D721Med (cell line): ENCODE results near the gene KLB.

Experiments
- DNase-seq: peaks from one replicate; pipeline ENCODE4 v3.0.0; 2011; ENCODE audit warnings: low spot score; ENCODE audit not compliant: insufficient read length
- FAIRE-seq: peaks from 2 replicates; lab custom pipeline; 2011; peaks lifted over from hg19 to GRCh38; lab: Jason Lieb, UNC
- TF ChIP-seq, protein P1 (sequence below): IDR thresholded peaks from 2 replicates; pipeline ENCODE4 v1.5.1; 2012; ENCODE audit warnings: mild to moderate bottlenecking, control low read depth; ENCODE audit not compliant: insufficient read depth; ENCODE audit errors: missing control alignments

Gene KLB

DNA sequence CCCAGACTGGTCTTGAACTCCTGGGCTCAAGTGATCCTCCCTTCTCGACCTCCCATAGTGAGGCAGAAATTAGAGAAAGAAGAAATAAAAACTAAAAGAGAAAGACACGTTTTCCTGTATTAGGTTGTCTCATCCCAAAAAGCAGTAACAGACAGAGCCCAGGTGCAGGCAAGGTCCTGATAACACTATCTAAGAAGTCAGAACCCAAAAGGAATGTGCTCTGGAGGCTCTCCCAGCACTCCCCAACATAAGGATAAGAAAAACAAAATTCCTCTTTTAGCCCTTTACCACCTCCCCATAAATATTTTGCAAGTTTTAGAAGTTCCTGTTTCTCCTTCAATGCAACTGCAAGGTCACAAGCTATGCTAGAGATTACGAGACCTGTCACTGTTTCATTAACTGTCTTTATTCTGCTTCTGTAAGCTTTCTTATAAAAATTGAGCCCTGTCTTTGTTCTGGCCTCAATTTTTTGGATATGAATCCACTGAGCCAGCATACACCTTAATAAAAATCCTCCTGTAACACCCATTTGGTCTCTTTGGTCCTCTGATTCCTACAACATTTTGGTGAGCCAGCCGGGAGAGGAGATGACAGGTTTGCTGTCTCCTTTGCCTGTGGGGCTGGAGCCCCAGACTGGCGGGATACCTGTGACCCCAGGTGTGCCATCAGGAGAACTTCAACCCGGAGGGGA is 78.0 kb downstream of the KLB start:
- FAIRE-seq: no peak
- TF ChIP-seq, protein P1, sequence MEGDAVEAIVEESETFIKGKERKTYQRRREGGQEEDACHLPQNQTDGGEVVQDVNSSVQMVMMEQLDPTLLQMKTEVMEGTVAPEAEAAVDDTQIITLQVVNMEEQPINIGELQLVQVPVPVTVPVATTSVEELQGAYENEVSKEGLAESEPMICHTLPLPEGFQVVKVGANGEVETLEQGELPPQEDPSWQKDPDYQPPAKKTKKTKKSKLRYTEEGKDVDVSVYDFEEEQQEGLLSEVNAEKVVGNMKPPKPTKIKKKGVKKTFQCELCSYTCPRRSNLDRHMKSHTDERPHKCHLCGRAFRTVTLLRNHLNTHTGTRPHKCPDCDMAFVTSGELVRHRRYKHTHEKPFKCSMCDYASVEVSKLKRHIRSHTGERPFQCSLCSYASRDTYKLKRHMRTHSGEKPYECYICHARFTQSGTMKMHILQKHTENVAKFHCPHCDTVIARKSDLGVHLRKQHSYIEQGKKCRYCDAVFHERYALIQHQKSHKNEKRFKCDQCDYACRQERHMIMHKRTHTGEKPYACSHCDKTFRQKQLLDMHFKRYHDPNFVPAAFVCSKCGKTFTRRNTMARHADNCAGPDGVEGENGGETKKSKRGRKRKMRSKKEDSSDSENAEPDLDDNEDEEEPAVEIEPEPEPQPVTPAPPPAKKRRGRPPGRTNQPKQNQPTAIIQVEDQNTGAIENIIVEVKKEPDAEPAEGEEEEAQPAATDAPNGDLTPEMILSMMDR: no peak
- no peak for DNase-seq

DNA sequence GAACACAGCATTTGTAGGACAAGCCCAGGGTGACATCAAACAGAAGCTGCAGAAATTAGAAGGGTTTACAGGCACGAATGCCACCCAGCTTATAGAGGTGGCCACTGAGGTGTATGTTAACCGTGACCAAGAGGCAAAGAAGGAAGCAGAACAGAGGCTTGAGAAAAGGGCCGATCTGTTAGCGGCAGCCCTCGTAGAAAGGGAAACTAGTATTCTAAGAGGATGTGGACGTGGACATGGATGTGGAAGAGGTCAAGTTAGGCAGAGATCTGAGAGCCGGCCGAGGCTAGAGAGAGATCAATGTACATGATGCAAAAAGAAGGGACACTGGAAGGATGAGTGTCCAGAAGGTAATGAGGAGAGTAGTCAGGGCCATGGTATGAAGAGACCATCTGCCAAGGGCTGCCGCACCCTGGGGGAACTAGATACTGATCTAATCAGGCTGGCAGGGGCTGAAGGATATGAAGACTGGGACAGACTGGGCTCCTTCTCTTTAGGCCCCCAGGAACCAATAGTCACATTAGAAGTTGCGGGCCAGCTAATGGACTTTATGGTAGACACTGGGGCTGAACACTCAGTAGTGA is 79.6 kb downstream of the KLB start:
- TF ChIP-seq, protein P1: no peak
- FAIRE-seq (no peak), DNase-seq (no peak)

- TF ChIP-seq, protein P1: no peak
- DNase-seq (no peak), FAIRE-seq (no peak)
These were observed 83.6 kb downstream of the KLB start for GRCh38 chr4:39490322-39490721.

DNA sequence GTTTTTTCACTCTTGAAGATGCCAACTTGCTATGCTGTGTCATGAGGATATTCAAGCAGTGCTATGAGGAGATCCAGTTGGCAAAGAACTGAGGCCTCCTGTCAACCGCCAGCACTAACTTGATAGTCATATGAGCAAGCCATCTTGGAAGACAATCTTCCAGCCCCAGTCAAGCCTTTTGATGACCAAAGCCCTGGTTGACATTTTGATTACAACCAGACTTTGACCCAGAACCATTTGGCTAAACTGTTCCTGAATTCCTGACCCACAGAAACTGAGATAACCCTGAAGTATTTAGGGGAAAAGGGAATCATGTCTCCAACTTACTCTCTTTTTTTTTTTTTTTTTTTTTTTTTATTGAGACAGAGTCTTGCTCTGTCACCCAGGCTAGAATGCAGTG is 87.6 kb downstream of the KLB start:
- TF ChIP-seq, protein P1: no peak
- DNase-seq (no peak), FAIRE-seq (no peak)

DNA sequence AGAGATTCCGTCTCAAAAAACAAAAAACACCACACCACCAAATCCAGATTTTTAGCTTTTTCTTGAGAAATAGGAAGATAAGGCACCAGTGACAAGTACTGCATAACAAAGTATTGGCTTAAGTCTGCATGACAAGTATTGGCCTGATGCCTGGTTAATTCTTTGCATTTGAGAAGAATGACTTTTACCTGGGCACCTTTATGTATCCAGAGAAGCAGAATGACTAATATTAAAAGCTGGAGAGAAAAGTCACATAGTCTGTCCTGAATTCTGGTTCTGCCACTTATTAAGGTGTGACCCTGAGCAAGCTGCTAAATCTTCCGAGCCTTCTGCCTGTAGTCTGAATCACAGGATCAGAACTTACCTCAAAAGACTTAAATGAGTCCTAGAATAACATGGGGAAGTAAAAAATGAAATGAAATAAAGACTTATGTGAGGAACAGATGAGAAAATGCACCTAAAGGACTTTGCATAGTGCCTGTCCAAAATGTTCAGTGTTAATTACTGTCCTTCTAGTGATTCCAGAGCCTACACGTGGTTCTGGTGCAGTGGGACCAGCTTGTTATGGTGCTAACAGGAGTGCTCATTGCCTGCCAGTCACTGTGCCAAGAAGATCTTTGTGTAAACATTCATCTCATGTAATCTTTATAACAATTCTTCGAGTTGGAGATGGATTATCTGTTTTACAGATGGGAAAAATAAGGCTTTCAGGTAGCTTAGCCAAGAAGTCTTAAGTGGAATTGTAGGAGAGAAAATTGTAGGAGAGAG is 88.9 kb downstream of the KLB start:
- FAIRE-seq (no peak), DNase-seq (no peak)
- TF ChIP-seq, protein P1: no peak

DNA sequence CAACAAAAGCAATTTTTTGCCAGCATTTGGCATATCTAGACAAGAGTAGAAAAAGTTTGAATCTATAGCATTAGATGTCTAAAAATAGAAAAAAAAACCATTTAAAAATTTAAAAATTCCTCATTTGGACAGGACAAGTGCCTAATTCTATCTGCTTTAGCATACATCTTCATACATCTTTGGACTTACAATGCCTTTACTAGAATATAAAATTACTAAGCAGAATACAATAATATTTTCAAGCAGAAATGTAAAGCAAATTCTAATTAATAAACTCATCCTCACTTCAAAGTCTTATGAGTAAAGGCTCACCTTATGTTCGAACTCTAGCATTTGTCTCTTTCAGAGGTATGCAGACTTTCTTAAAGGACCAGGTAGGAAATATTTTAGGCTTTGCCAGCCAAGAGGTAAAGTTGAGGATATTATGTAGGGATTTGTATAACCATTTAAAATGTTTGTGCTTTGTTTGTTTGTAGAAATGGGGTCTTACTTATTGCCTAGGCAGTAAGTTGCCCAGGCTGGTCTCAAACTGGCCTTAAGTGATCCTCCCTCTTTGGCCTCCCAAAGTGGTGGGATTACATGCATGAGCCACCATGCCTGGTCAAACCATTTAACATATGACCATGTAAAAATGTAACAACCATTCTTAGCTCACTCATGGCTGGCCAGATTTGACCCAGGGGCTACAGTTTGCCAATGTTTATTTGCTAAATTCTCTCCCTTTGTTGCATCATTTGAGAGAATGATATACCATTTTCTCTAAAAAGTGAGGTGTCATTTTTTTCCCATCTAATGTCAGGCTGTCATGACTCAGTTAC is 91.4 kb downstream of the KLB start:
- DNase-seq: no peak
- TF ChIP-seq, protein P1: no peak
- FAIRE-seq: no peak
